Gastroesophageal sphincter (tissue), 3 donors: Measurements from ENCODE around the gene KIZ.

Experiments
- CTCF ChIP-seq, 4 experiments: fragments of 200-600 bp in 2 of 4; fragments of 450-650 bp in 2 of 4; sonication (generic) in 1 of 4; IDR thresholded peaks; one replicate each; pipeline ENCODE4 v1.5.1; 2017 to 2019; ENCODE audit warnings: antibody characterized with exemption in 4 of 4, mild to moderate bottlenecking in 2 of 4, moderate library complexity in 2 of 4
- POLR2AphosphoS5 ChIP-seq: sonication (generic); formaldehyde crosslinking; IDR thresholded peaks from one replicate; pipeline ENCODE4 v1.6.1; 2017; ENCODE audit warnings: antibody characterized with exemption

- TF ChIP-seq CTCF (IDR thresholded peaks at IDR 0.05) (no peak), POLR2AphosphoS5 (no peak)
Observed at GRCh38 chr20:21180248-21180647, 54.4 kb downstream of the KIZ start.
